H9 (cell line): ENCODE data around the gene GRID2. TPM values are rescaled to one million over a fixed set of nuclear protein-coding genes. Genes with fewer than 3 reads are reported as not detected.

Source experiments
- DNase-seq: peaks from one replicate; pipeline ENCODE4 v3.0.0-alpha.2; 2017
- H2AFZ ChIP-seq: one replicate; pipeline ENCODE4 v1.6.1; 2013; ENCODE audit warnings: mild to moderate bottlenecking, low read length, control low read depth, moderate library complexity
- H2AK5ac ChIP-seq: 2 replicates; pipeline ENCODE4 v1.6.1; 2013; ENCODE audit warnings: low read length, control low read depth, mixed read lengths; ENCODE audit not compliant: insufficient read length
- H2BK120ac ChIP-seq: one replicate; pipeline ENCODE4 v1.6.1; 2013; ENCODE audit warnings: low read depth, mild to moderate bottlenecking, low read length, control low read depth, inconsistent platforms; ENCODE audit not compliant: poor library complexity, severe bottlenecking
- H2BK12ac ChIP-seq: 2 replicates; pipeline ENCODE4 v1.6.1; 2013; ENCODE audit warnings: low read length, control low read depth, mixed read lengths, low read depth; ENCODE audit not compliant: insufficient read length
- H2BK15ac ChIP-seq: 2 replicates; pipeline ENCODE4 v1.6.1; 2013; ENCODE audit warnings: low read depth, low read length, control low read depth
- H2BK20ac ChIP-seq: one replicate; pipeline ENCODE4 v1.6.1; 2013; ENCODE audit warnings: low read depth, mild to moderate bottlenecking, low read length, control low read depth, inconsistent platforms; ENCODE audit not compliant: poor library complexity, severe bottlenecking
- H2BK5ac ChIP-seq: 2 replicates; pipeline ENCODE4 v1.6.1; 2013; ENCODE audit warnings: low read length, control low read depth, mixed read lengths; ENCODE audit not compliant: insufficient read length
- H3K14ac ChIP-seq: 2 replicates; pipeline ENCODE4 v1.6.1; 2013; ENCODE audit warnings: low read length, control low read depth; ENCODE audit not compliant: insufficient read depth
- H3K18ac ChIP-seq: 2 replicates; pipeline ENCODE4 v1.6.1; 2013; ENCODE audit warnings: low read depth, mild to moderate bottlenecking, mixed read lengths, low read length, control low read depth; ENCODE audit not compliant: insufficient read length
- H3K23ac ChIP-seq: 2 replicates; pipeline ENCODE4 v1.6.1; 2013; ENCODE audit warnings: low read length, control low read depth, mixed read lengths, low read depth; ENCODE audit not compliant: insufficient read length
- H3K23me2 ChIP-seq: 2 replicates; pipeline ENCODE4 v1.6.1; 2013; ENCODE audit warnings: low read depth, mild to moderate bottlenecking, mixed read lengths, low read length, control low read depth; ENCODE audit not compliant: insufficient read length, poor library complexity, severe bottlenecking
- H3K27ac ChIP-seq: 2 replicates; pipeline ENCODE4 v1.5.1; 2013; ENCODE audit warnings: low read length, control low read depth, mixed read lengths, low read depth; ENCODE audit not compliant: insufficient read length
- H3K27me3 ChIP-seq: 2 replicates; pipeline ENCODE4 v1.6.1; 2013; ENCODE audit warnings: low read length, control low read depth, inconsistent platforms; ENCODE audit not compliant: insufficient read depth
- H3K4ac ChIP-seq: 2 replicates; pipeline ENCODE4 v1.6.1; 2013; ENCODE audit warnings: low read depth, mild to moderate bottlenecking, control low read depth, inconsistent platforms, low read length, moderate library complexity
- H3K4me1 ChIP-seq: 2 replicates; pipeline ENCODE4 v1.6.1; 2013; ENCODE audit warnings: low read length, control low read depth, inconsistent platforms; ENCODE audit not compliant: insufficient read depth
- H3K4me2 ChIP-seq: 2 replicates; pipeline ENCODE4 v1.6.1; 2013; ENCODE audit warnings: low read length, control low read depth, mixed read lengths; ENCODE audit not compliant: insufficient read length, insufficient read depth
- H3K56ac ChIP-seq: 2 replicates; pipeline ENCODE4 v1.6.1; 2013; ENCODE audit warnings: low read depth, mild to moderate bottlenecking, mixed read lengths, low read length, control low read depth; ENCODE audit not compliant: insufficient read length
- H3K79me1 ChIP-seq: 2 replicates; pipeline ENCODE4 v1.6.1; 2013; ENCODE audit warnings: low read depth, mild to moderate bottlenecking, moderate library complexity, low read length, control low read depth, inconsistent platforms; ENCODE audit not compliant: insufficient read depth, poor library complexity, severe bottlenecking
- H3K79me2 ChIP-seq: 2 replicates; pipeline ENCODE4 v1.6.1; 2013; ENCODE audit warnings: low read length, control low read depth, inconsistent platforms; ENCODE audit not compliant: insufficient read depth
- H3K9ac ChIP-seq: 2 replicates; pipeline ENCODE4 v1.6.1; 2013; ENCODE audit warnings: low read length, control low read depth, mixed read lengths; ENCODE audit not compliant: insufficient read length; ENCODE audit errors: extremely low read depth
- H3K9me3 ChIP-seq: one replicate; pipeline ENCODE4 v1.6.1; 2013; ENCODE audit warnings: low read depth, low read length, inconsistent platforms; ENCODE audit not compliant: control insufficient read depth
- H3T11ph ChIP-seq: one replicate; pipeline ENCODE4 v1.6.1; 2013; ENCODE audit warnings: mild to moderate bottlenecking, low read length, control low read depth, inconsistent platforms
- H4K20me1 ChIP-seq: one replicate; pipeline ENCODE4 v1.6.1; 2013; ENCODE audit not compliant: control insufficient read depth, insufficient read length, insufficient read depth
- H4K5ac ChIP-seq: 2 replicates; pipeline ENCODE4 v1.6.1; 2013; ENCODE audit warnings: low read depth, mild to moderate bottlenecking, mixed read lengths, low read length, control low read depth; ENCODE audit not compliant: insufficient read length
- H4K8ac ChIP-seq: replicated peaks from 2 replicates; pipeline ENCODE4 v1.6.1; 2013; ENCODE audit warnings: low read length, control low read depth, mixed read lengths, low read depth; ENCODE audit not compliant: insufficient read length
- H4K91ac ChIP-seq: 2 replicates; pipeline ENCODE4 v1.6.1; 2013; ENCODE audit warnings: low read depth, mild to moderate bottlenecking, moderate library complexity, mixed read lengths, low read length, control low read depth; ENCODE audit not compliant: insufficient read length
- H3K27ac Mint-ChIP-seq, 3 experiments: 2 replicates in 2 of 3; 3 replicates in 1 of 3; pipeline ENCODE4 v1.8.0; 2020 to 2021; ENCODE audit warnings: mixed read lengths in 3 of 3, mild to moderate bottlenecking in 1 of 3, moderate library complexity in 1 of 3
- H3K27me3 Mint-ChIP-seq: 2 replicates; pipeline ENCODE4 v1.8.0; 2021; ENCODE audit warnings: low read depth, mild to moderate bottlenecking, moderate library complexity, mixed read lengths
- H3K36me3 Mint-ChIP-seq, 3 experiments: 2 replicates in 2 of 3; 3 replicates in 1 of 3; pipeline ENCODE4 v1.8.0; 2020 to 2021; ENCODE audit warnings: low read depth in 3 of 3, mixed read lengths in 3 of 3; ENCODE audit not compliant: insufficient read depth in 1 of 3
- H3K4me1 Mint-ChIP-seq, 2 experiments: 2 replicates each; pipeline ENCODE4 v1.8.0; 2020; ENCODE audit warnings: mixed read lengths in 2 of 2
- H3K4me3 Mint-ChIP-seq, 2 experiments: 2 replicates in 1 of 2; 3 replicates in 1 of 2; pipeline ENCODE4 v1.8.0; 2020 to 2021; ENCODE audit warnings: mild to moderate bottlenecking in 2 of 2, mixed read lengths in 2 of 2, moderate library complexity in 1 of 2
- H3K9me3 Mint-ChIP-seq, 2 experiments: 2 replicates in 1 of 2; 3 replicates in 1 of 2; pipeline ENCODE4 v1.8.0; 2020; ENCODE audit warnings: mild to moderate bottlenecking in 2 of 2, mixed read lengths in 2 of 2, moderate library complexity in 1 of 2
- WGBS: extraction: QIAGEN DNeasy Blood & Tissue Kit; methylation state at CpG from one replicate; pipeline ENCODE4 v1.1.7; 2013; ENCODE audit warnings: missing lambda C conversion rate, low lambda C conversion rate, mixed read lengths; ENCODE audit not compliant: insufficient read length; ENCODE audit errors: extremely low coverage; 5-methylcytosine and 5-hydroxymethylcytosine counted together
- total RNA-seq: library from RNA; stranded (reverse); gene quantifications from 2 replicates; pipeline ENCODE4 v1.2.1, GENCODE V29; 2021
- TF ChIP-seq, protein P1 (sequence below): fragments of 200-600 bp; sonication (generic); conservative IDR thresholded peaks from 3 replicates; pipeline ENCODE4 v1.8.0; 2021; ENCODE audit warnings: antibody characterized with exemption, mild to moderate bottlenecking

The GRID2 gene
- total RNA-seq, 1 experiment from 2014 or later, result 21.8 TPM

GRCh38 chr4:93334003-93334402 lies 1030.2 kb downstream of the GRID2 start:
- Mint-ChIP-seq H3K27ac (no peak overlapping the region), H3K4me1 (peaks cover 0 to 3% of the 10 kb centered on the region in 2 experiments; a peak in 2 of 4 replicates), H3K36me3 (no peaks in the 10 kb centered on the region), H3K27me3 (no peaks in the 10 kb centered on the region), H3K9me3 (no peaks in the 10 kb centered on the region), H3K4me3 (no peak overlapping the region)
- no peak overlapping the region for H2AK5ac ChIP-seq
- H3K27me3 ChIP-seq, result no peaks in the 10 kb centered on the region
- H3K79me2 ChIP-seq, result no peaks in the 10 kb centered on the region
- no peaks in the 10 kb centered on the region for H3K23me2 ChIP-seq
- no peak overlapping the region for H2BK15ac ChIP-seq
- H4K20me1 ChIP-seq, result no peaks in the 10 kb centered on the region
- H2BK5ac ChIP-seq, result no peak overlapping the region
- H3K23ac ChIP-seq, result no peak overlapping the region
- H4K91ac ChIP-seq, result no peak overlapping the region
- H2BK120ac ChIP-seq, result no peak overlapping the region
- no peak overlapping the region for H3T11ph ChIP-seq
- no peak overlapping the region for H3K56ac ChIP-seq
- WGBS, result no CpG with 5 or more reads among the region's 3 CpGs
- no peak for DNase-seq
- no peak overlapping the region for H3K4me2 ChIP-seq
- no peak overlapping the region for H3K14ac ChIP-seq
- no peak overlapping the region for H4K5ac ChIP-seq
- H2BK12ac ChIP-seq, result no peak overlapping the region
- H3K79me1 ChIP-seq, result no peaks in the 10 kb centered on the region
- no peaks in the 10 kb centered on the region for H3K4me1 ChIP-seq
- no peak overlapping the region for H4K8ac ChIP-seq
- H2AFZ ChIP-seq, result no peak overlapping the region
- no peak overlapping the region for H3K9ac ChIP-seq
- TF ChIP-seq, protein P1, sequence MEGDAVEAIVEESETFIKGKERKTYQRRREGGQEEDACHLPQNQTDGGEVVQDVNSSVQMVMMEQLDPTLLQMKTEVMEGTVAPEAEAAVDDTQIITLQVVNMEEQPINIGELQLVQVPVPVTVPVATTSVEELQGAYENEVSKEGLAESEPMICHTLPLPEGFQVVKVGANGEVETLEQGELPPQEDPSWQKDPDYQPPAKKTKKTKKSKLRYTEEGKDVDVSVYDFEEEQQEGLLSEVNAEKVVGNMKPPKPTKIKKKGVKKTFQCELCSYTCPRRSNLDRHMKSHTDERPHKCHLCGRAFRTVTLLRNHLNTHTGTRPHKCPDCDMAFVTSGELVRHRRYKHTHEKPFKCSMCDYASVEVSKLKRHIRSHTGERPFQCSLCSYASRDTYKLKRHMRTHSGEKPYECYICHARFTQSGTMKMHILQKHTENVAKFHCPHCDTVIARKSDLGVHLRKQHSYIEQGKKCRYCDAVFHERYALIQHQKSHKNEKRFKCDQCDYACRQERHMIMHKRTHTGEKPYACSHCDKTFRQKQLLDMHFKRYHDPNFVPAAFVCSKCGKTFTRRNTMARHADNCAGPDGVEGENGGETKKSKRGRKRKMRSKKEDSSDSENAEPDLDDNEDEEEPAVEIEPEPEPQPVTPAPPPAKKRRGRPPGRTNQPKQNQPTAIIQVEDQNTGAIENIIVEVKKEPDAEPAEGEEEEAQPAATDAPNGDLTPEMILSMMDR, result no peak
- H2BK20ac ChIP-seq, result no peak overlapping the region
- H3K27ac ChIP-seq, result no peak overlapping the region
- H3K18ac ChIP-seq, result no peak overlapping the region
- no peak overlapping the region for H3K4ac ChIP-seq
- H3K9me3 ChIP-seq, result no peaks in the 10 kb centered on the region
